HL-60 (cell line): ENCODE results near the gene TSEN2.

ENCODE experiments used
- DNase-seq, 2 experiments: peaks; one replicate each; pipeline ENCODE4 v3.0.0-alpha.2; 2010 to 2020; ENCODE audit warnings: low read depth in 1 of 2, low spot score in 1 of 2
- H3K27ac ChIP-seq: fragments of 250-450 bp; sonication (Bioruptor Pico); replicated peaks from 2 replicates; pipeline ENCODE4 v1.5.1; 2020; ENCODE audit warnings: mild to moderate bottlenecking, moderate library complexity
- H3K27me3 ChIP-seq: fragments of 250-450 bp; sonication (Bioruptor Pico); 2 replicates; pipeline ENCODE4 v1.5.1; 2021; ENCODE audit warnings: mild to moderate bottlenecking, moderate library complexity; ENCODE audit not compliant: insufficient read depth, poor library complexity, severe bottlenecking
- H3K4me3 ChIP-seq: replicated peaks from 2 replicates; pipeline ENCODE4 v1.5.1; 2011; ENCODE audit warnings: mild to moderate bottlenecking, control low read depth, low read length; ENCODE audit not compliant: insufficient read depth
- CTCF ChIP-seq: IDR thresholded peaks from one replicate; pipeline ENCODE4 v1.5.1; 2011; ENCODE audit warnings: low read length, control low read depth, inconsistent platforms; ENCODE audit not compliant: insufficient read depth
- GABPA ChIP-seq: IDR thresholded peaks from 2 replicates; pipeline ENCODE4 v1.6.1; 2012; ENCODE audit warnings: low read depth
- POLR2AphosphoS5 ChIP-seq: IDR thresholded peaks from 2 replicates; pipeline ENCODE4 v1.6.1; 2012; ENCODE audit warnings: low read depth
- REST ChIP-seq: IDR thresholded peaks from 2 replicates; pipeline ENCODE4 v1.6.1; 2012; ENCODE audit warnings: low read depth; ENCODE audit not compliant: insufficient replicate concordance
- SPI1 ChIP-seq: IDR thresholded peaks from 2 replicates; pipeline ENCODE4 v1.6.1; 2012; ENCODE audit warnings: low read depth, mild to moderate bottlenecking, borderline replicate concordance
- long read RNA-seq: library from polyadenylated mRNA; unstranded; transcript quantifications from one replicate; pipeline ENCODE4 v2.0.0, GENCODE V29; 2020

TSEN2 gene
- long read RNA-seq, partial matches to known transcripts: 25 of 89 reads
- long read RNA-seq, other reads (novel, unspliced or antisense): 58 of 89 reads

GRCh38 chr3:12484198-12484982 is at the start of gene TSEN2:
Gene TSEN2, plus strand, starts transcription at chr3:12484480. Its CDS starts 5,321 bp downstream, at chr3:12489801.
- peak; percentile 94 to 95 for DNase-seq
- H3K4me3 ChIP-seq: peak within 1 kb of the TSS; percentile 67
- H3K27me3 ChIP-seq: no peaks in the 10 kb centered on the region
- peak within 1 kb of the TSS; percentile 89 for H3K27ac ChIP-seq
- TF ChIP-seq SPI1 (no peak), POLR2AphosphoS5 (peak; percentile 83)

- TF ChIP-seq REST: no peak
- TF ChIP-seq SPI1: no peak
- TF ChIP-seq CTCF: no peak
- no peak for TF ChIP-seq GABPA
- TF ChIP-seq POLR2AphosphoS5: no peak
- no peaks in the 10 kb centered on the region for H3K27me3 ChIP-seq
- H3K27ac ChIP-seq: no peak overlapping the region
- H3K4me3 ChIP-seq: no peak overlapping the region
- DNase-seq: no peak
Measured at GRCh38 chr3:12436514-12437220, 47.6 kb upstream of the TSEN2 start.

- TF ChIP-seq CTCF (no peak), REST (no peak), POLR2AphosphoS5 (no peak), GABPA (no peak), SPI1 (no peak)
- no peak for DNase-seq
- no peaks in the 10 kb centered on the region for H3K27me3 ChIP-seq
- H3K27ac ChIP-seq: no peak overlapping the region
- H3K4me3 ChIP-seq: no peak overlapping the region
Measured at GRCh38 chr3:12437221-12437605, 47.1 kb upstream of the TSEN2 start.

GRCh38 chr3:12437861-12438260 is 46.4 kb upstream of the TSEN2 start:
- no peak for DNase-seq
- Histone ChIP-seq H3K27me3 (no peaks in the 10 kb centered on the region), H3K27ac (no peak overlapping the region), H3K4me3 (no peak overlapping the region)
- TF ChIP-seq GABPA: no peak
- TF ChIP-seq CTCF: no peak
- TF ChIP-seq REST: no peak
- TF ChIP-seq SPI1: no peak
- no peak for TF ChIP-seq POLR2AphosphoS5
